A673 (cell line): ENCODE measurements around the gene PHF21B.

Experiments used
- CTCF ChIP-seq: fragments of 300-800, 200-600 bp; sonication (generic); conservative IDR thresholded peaks from 2 replicates; pipeline ENCODE4 v1.5.1; 2017; ENCODE audit warnings: low read depth, mild to moderate bottlenecking, antibody characterized with exemption, low read length, moderate library complexity, mixed read lengths
- EZH2 ChIP-seq: fragments of 200-600 bp; sonication (generic); IDR thresholded peaks from 2 replicates; pipeline ENCODE4 v1.6.1; 2017; ENCODE audit warnings: borderline replicate concordance, low read depth, mild to moderate bottlenecking, mixed read lengths, antibody characterized with exemption, low read length; ENCODE audit not compliant: poor library complexity, severe bottlenecking

- TF ChIP-seq CTCF: no peak
- no peak for TF ChIP-seq EZH2
These were observed 83.7 kb downstream of the PHF21B start for GRCh38 chr22:44926124-44926475.
